ENCODE measurements around the gene FAIM2.

FAIM2 gene

GRCh38 chr12:49939307-49939706, 35.6 kb upstream of the FAIM2 start:
- DNase-seq: no peak

DNA sequence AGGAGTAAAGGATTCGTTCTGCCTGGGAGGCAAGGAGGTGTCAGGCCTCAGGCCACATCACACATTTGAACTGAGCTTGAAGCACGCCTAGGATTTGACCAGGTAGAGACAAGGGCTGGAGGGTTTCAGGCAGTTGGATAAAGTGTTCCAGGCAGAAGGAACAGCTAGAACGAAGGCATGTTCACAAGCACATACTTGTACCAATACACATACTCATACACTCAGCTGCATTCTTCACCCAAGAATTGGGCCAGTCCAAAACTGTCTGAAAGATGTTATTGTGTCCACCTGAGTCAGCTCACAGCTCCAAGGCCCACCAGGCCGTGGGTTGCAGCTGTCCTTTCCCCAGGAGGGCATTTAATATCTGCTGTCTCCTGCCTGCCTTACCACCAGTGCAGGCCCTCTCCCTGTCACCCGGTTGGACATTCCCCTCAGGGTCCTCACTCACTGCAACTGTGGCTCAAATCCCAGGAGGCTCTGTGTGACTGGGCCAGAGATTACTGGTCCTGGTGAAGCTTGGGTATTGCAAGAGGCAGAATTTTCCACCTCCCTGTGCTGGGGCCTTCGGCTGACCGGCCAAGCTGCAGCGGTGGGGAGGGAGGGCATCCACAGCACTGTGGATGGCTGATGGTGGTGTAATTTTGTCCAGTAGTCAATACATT, 34.1 kb upstream of the FAIM2 start:
- no peak for DNase-seq

DNA sequence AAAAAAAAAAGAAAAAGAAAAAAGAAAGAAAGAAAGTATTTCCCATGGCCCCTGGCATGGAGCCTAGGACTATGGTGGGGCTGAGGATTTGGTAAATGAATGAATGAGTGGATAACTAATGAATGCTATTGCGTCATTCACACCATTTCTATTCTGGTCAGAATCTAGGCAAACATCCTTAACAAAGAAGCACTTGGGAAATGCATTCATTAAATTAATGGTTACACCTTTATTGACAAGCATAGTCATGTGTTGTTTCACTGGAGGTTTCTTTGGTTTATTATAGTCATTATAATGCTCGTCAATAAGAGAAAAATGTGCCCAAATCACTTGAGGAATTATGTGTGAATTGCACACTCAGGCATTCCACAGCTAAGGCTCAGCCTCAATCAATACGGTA, 33.2 kb upstream of the FAIM2 start:
- DNase-seq: no peak

DNA sequence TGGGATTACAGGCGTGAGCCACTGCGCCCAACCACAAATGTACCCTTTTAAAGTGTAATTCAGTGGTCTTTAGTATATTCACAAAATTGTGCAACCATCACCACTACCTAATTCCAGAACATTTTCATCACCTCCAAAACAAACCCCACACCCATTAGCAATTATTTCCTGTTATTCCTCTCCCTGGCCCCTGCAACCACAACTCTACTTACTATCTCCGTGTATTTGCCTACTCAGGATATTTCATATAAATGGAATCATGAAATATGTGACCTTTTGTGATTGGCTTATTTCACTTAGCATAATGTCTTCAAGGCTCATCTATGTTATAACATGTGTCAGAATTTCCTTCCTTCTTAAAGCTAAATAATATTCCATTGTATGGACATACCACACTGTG, 30.8 kb upstream of the FAIM2 start:
- DNase-seq: no peak

- no peak for DNase-seq
These were observed 30.1 kb upstream of the FAIM2 start for GRCh38 chr12:49933796-49934195.

GRCh38 chr12:49932533-49933130, 28.9 kb upstream of the FAIM2 start:
- no peak for DNase-seq

- DNase-seq: no peak
These were observed 28.3 kb upstream of the FAIM2 start for GRCh38 chr12:49932023-49932422.

GRCh38 chr12:49930515-49931288, 27.0 kb upstream of the FAIM2 start:
- DNase-seq: peak; percentile 69 to 72

- DNase-seq: no peak
These were observed 25.9 kb upstream of the FAIM2 start for GRCh38 chr12:49929581-49929980.

DNA sequence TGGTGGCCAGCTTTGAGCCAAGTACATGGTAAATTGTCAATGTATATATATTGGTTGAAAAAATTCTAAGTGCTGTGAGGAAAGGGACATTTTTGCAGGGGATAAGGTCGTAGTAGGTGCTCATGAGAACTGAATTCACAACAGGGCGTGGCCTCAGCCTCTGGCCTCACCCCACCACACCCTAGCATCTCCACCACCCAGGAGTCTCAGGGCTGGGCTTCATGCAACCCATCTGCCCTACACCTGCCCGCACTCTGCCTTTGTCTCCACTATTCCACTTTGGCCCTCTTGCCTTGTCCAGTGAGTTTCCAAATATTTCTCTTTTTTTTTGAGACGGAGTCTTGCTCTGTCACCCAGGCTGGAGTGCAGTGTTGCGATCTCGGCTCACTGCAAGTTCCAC, 24.8 kb upstream of the FAIM2 start:
- no peak for DNase-seq

DNA sequence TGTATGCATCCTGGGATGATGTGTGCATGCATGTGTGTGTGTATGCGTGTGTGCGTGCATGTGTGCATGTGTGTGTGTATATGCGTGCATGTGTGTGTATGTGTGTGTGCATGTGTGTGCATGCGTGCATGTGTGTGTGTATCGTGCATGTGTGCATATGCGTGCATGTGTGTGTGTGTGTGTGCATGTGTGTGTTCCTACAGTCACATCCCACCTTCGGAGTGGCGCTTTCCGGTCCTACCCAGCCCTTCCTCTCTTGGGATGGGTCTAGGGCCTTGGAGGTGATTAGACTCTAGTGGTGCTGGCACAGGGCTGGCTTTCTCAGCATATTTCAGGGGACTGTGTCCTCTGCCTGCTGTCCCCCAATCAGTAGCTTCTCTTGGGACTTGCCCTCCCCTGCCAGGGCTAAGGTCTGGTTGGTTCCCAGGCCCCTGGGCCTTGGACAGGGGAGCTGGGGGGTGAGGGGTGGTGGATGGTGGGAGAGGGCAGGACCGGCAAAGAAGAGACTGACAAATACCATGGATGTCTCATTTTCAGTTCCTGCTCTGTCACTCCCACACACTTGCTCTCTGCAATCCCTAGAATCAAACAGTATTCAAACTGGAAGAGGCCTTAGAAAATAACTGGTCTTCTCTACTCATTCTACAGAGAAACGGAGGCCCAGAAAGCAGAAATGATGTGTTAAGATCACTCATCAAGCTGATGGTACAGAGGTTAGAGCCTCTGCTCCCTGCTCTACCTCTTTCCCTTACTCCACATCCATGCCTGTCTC, 21.9 kb upstream of the FAIM2 start:
- DNase-seq: peak; percentile 70 to 78

DNA sequence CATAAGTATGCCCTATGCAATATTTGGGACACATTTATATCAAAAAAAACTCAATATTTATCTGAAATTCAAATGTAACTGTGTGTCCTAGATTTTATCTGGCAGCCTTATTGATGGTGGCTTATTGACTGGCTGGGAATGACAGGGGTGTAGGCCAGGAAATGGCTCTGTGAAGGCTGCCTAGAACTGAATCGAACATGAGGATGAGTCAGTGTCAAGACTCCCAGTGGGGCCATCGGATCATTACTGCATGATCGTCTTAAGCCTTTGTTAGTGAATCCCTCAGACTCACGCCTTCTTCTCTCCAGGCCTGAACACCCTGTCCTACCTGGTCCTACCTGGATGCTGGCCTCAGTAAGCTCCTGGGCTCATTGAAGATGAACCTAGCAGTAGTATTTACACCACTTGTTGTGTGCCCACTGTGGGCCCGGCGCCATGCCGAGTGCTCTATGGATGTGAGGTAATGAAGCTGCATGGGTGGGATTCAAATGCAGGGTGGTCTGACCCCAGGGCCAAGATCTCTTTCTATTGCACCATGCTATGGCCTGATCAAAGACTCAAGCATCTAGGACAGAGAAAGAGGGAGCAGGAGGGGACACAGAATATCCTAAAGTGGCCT, 21.0 kb upstream of the FAIM2 start:
- DNase-seq: no peak

DNA sequence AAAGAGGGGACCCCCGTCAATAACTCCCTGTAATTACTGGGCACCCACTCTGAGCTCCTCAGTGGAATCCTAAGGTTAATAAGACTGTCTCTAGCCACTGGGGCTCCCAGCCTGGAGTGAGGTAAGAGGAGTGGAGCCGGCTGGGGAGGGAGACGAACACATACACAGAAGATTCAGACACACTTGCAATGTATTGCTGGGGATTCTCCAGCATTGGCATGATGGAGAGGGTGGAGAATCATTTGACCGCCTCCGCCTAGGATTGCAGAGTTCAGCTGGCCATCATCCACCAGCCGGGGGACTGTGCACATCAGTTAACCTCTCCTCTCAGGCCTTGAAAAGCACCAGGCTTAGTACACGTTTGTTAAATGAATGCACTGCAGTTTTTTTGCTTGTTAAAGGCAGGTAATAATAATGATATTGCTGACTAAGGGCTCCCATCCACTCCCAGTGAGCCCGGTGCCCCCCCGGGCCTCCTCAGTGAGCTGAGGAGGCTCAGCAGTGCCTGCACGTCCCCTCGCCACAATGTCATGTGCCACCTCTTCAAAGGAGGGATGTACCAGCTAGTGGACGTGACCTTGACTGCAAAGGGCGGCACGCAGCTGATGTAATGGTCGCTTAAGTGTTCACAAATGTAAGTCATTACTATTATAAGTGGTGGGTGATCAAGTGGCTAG, 20.3 kb upstream of the FAIM2 start:
- no peak for DNase-seq

- no peak for DNase-seq
These were observed 19.4 kb upstream of the FAIM2 start for GRCh38 chr12:49923035-49923644.

GRCh38 chr12:49922349-49923034, 18.8 kb upstream of the FAIM2 start:
- no peak for DNase-seq

DNA sequence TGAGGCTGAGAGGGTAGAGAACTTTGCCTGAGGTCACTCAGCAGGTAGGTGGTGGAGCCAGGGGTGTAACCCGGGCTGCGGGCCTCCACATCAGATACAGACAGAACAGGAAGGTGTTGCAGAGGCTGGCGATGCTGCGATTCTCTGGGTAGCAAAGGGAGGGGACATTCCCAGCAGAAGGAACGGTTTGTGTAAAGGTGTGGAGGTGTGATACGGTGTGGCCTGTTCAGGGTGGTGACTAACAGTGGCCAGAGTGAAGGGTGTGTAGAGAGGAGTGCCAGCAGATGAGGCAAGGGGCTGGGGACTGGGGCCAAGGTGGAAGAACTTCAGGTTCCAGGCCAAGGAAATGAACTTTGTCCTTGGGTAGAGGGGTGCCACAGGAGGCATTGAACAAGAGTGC, 18.2 kb upstream of the FAIM2 start:
- no peak for DNase-seq

DNA sequence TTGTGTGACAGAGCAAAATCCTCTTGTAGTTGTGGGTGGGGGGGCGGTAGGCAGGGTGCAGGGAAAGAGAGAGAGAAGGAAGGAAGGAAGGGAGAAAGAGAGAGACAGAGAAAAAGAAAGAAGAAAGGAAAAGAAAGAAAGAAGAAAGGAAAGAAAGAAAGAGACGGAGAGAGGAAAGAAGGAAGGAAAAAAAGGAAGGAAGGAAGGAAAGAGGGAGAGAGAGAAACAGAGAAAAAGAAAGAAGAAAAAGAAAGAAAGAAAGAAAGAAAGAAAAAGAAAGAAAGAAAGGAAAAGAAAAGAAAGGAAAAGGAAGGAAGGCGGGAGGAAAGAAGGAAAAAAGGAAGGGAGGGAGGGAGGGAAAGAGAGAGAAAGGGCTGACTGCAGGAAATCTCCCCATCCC, 17.6 kb upstream of the FAIM2 start:
- DNase-seq: no peak

GRCh38 chr12:49920915-49921286, 17.2 kb upstream of the FAIM2 start:
- no peak for DNase-seq

- DNase-seq: peak; percentile 73 to 78
These were observed 16.7 kb upstream of the FAIM2 start for GRCh38 chr12:49920241-49920914.

- no peak for DNase-seq
These were observed 14.1 kb upstream of the FAIM2 start for GRCh38 chr12:49917788-49918173.

Measured in inflammatory macrophage (primary cell).